K562 (cell line): ENCODE results near the gene INCA1. TPM values are rescaled to one million over a fixed set of nuclear protein-coding genes. Genes with fewer than 3 reads are reported as not detected.

ENCODE experiments used
- COPS2 ChIP-seq: fragments of 450-650 bp; conservative IDR thresholded peaks from 2 replicates; pipeline ENCODE4 v1.6.1; 2016; ENCODE audit warnings: mild to moderate bottlenecking, moderate library complexity
- HIVEP1 ChIP-seq: fragments of 250-450 bp; sonication (Bioruptor Pico); IDR thresholded peaks from 2 replicates; pipeline ENCODE4 v1.4.0; 2020; ENCODE audit warnings: mild to moderate bottlenecking
- MCM7 ChIP-seq, 2 experiments: fragments of 450-650 bp; IDR thresholded peaks; 2 replicates each; pipeline ENCODE4 v1.6.1; 2016 to 2018
- NCOA6 ChIP-seq: fragments of 450-650 bp; IDR thresholded peaks from 2 replicates; pipeline ENCODE4 v1.6.1; 2017; ENCODE audit warnings: mild to moderate bottlenecking
- RBM14 ChIP-seq: fragments of 200-400 bp; formaldehyde crosslinking; IDR thresholded peaks from 2 replicates; pipeline ENCODE4 v1.6.1; 2018; ENCODE audit warnings: low read depth, mild to moderate bottlenecking, low read length, moderate library complexity, borderline replicate concordance; ENCODE audit not compliant: insufficient read depth
- RBM22 ChIP-seq: fragments of 200-400 bp; formaldehyde crosslinking; IDR thresholded peaks from 2 replicates; pipeline ENCODE4 v1.6.1; 2018; ENCODE audit warnings: low read length, low read depth; ENCODE audit not compliant: poor library complexity, severe bottlenecking
- ZBTB1 ChIP-seq: sonication (generic); formaldehyde crosslinking; IDR thresholded peaks from 2 replicates; pipeline ENCODE4 v1.8.1; 2023; ENCODE audit warnings: missing genetic modification reagents, low read depth, mild to moderate bottlenecking, borderline replicate concordance
- ZNF589 ChIP-seq: fragments of 200-800 bp; sonication (Bioruptor generic); IDR thresholded peaks from 2 replicates; pipeline ENCODE4 v1.6.1; 2016; ENCODE audit warnings: low read depth, missing genetic modification characterization, missing compliant biosample characterization
- ZSCAN29 ChIP-seq: fragments of 450-650 bp; IDR thresholded peaks from 2 replicates; pipeline ENCODE4 v1.6.1; 2017
- polyA plus RNA-seq, 8 experiments: library from polyadenylated mRNA; depleted of rRNA in 4 of 8; stranded (reverse) in 5 of 8; unstranded in 3 of 8; fragments of >200 nt; fragmentation: Nextera tagmentation in 2 of 8; fragmentation: Illumina TruSeq in 1 of 8; extraction: Ambion mirVana in 2 of 8; extraction: Trizol in 1 of 8; gene quantifications; 2 replicates each; pipeline versions ENCODE4 v1.2.1 to v1.2.3, GENCODE V29; 2011 to 2014; ENCODE audit warnings: inconsistent platforms in 1 of 8, missing spikeins in 1 of 8
- total RNA-seq, 7 experiments: library from RNA; depleted of rRNA in 6 of 7; stranded (reverse); fragments of >200 nt in 6 of 7; fragmentation: Illumina TruSeq in 2 of 7; extraction: Trizol in 2 of 7; gene quantifications; 2 replicates each; pipeline versions ENCODE4 v1.2.1 to v1.2.3, GENCODE V29; 2011 to 2021; ENCODE audit warnings: low replicate concordance in 1 of 7
- TF ChIP-seq, protein P1 (sequence below): fragments of 250-450 bp; sonication (Bioruptor Pico); IDR thresholded peaks from 2 replicates; pipeline ENCODE4 v1.4.0; 2020; ENCODE audit warnings: mild to moderate bottlenecking, moderate library complexity
- TF ChIP-seq, protein P2 (sequence below): IDR thresholded peaks from 2 replicates; pipeline ENCODE4 v1.6.1; 2011; ENCODE audit not compliant: insufficient read length; ENCODE audit errors: extremely low read depth
- TF ChIP-seq, protein P3 (sequence below): fragments of 450-650 bp; formaldehyde crosslinking; IDR thresholded peaks from 2 replicates; pipeline ENCODE4 v1.4.0; 2020; ENCODE audit warnings: mild to moderate bottlenecking, moderate library complexity
- TF ChIP-seq, protein P4 (sequence below), 2 experiments: fragments of 450-650 bp; IDR thresholded peaks; 2 replicates each; pipeline ENCODE4 v1.6.1; 2016
- TF ChIP-seq, protein P5 (sequence below), 2 experiments: fragments of 450-650 bp in 1 of 2; sonication (generic) in 1 of 2; formaldehyde crosslinking; conservative IDR thresholded peaks; 2 replicates each; pipeline versions ENCODE4 v1.4.0 to v1.8.1; 2020 to 2022; ENCODE audit warnings: mild to moderate bottlenecking in 1 of 2, missing genetic modification reagents in 1 of 2

INCA1 gene
- total and polyA plus RNA-seq, 9 of the 15 experiments (the other 6 are each of a cell fraction or from before 2014, with no cell fraction given) = 0.08 to 0.50 (median 0.13) TPM; not detected in 4

DNA sequence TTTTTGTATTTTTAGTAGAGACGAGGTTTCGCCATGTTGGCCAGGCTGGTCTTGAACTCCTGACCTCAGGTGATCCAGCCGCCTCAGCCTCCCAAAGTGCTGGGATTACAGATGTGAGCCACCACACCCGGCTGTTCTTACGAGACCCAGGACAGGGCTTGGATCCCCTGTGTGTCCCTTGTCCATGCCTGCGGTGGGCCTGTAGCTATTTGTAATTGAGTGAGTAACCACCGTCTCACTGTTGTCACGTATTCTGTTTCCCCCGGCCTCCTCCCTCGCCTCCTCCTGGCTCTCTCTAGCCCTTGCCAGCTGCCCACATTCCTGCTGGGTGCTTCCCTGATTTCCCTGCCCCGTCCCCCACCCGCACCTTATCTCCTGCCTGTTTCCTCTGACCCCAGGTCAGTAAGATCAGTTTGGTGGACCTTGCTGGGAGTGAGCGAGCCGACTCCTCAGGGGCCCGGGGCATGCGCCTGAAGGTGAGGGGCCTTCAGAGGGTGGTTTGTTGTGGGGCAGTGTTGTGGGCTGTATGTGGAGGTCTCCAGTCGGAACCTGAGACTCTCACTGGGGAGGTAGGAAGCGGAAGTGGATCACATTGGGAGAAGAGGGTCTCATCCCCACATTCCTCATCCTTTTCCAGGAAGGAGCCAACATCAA, 6.0 kb upstream of the INCA1 start (continued):
- TF ChIP-seq, protein P1, sequence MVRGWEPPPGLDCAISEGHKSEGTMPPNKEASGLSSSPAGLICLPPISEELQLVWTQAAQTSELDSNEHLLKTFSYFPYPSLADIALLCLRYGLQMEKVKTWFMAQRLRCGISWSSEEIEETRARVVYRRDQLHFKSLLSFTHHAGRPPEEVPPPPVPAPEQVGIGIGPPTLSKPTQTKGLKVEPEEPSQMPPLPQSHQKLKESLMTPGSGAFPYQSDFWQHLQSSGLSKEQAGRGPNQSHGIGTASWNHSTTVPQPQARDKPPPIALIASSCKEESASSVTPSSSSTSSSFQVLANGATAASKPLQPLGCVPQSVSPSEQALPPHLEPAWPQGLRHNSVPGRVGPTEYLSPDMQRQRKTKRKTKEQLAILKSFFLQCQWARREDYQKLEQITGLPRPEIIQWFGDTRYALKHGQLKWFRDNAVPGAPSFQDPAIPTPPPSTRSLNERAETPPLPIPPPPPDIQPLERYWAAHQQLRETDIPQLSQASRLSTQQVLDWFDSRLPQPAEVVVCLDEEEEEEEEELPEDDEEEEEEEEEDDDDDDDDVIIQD (CRISPR knock-in tag) = no peak
- TF ChIP-seq ZBTB1 (CRISPR knock-in tag) = no peak
- TF ChIP-seq, protein P2, sequence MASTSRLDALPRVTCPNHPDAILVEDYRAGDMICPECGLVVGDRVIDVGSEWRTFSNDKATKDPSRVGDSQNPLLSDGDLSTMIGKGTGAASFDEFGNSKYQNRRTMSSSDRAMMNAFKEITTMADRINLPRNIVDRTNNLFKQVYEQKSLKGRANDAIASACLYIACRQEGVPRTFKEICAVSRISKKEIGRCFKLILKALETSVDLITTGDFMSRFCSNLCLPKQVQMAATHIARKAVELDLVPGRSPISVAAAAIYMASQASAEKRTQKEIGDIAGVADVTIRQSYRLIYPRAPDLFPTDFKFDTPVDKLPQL = no peak
- TF ChIP-seq, protein P3, sequence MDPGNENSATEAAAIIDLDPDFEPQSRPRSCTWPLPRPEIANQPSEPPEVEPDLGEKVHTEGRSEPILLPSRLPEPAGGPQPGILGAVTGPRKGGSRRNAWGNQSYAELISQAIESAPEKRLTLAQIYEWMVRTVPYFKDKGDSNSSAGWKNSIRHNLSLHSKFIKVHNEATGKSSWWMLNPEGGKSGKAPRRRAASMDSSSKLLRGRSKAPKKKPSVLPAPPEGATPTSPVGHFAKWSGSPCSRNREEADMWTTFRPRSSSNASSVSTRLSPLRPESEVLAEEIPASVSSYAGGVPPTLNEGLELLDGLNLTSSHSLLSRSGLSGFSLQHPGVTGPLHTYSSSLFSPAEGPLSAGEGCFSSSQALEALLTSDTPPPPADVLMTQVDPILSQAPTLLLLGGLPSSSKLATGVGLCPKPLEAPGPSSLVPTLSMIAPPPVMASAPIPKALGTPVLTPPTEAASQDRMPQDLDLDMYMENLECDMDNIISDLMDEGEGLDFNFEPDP (CRISPR knock-in tag) = no peak
- TF ChIP-seq ZNF589 (CRISPR knock-in tag) = no peak
- TF ChIP-seq, protein P4, sequence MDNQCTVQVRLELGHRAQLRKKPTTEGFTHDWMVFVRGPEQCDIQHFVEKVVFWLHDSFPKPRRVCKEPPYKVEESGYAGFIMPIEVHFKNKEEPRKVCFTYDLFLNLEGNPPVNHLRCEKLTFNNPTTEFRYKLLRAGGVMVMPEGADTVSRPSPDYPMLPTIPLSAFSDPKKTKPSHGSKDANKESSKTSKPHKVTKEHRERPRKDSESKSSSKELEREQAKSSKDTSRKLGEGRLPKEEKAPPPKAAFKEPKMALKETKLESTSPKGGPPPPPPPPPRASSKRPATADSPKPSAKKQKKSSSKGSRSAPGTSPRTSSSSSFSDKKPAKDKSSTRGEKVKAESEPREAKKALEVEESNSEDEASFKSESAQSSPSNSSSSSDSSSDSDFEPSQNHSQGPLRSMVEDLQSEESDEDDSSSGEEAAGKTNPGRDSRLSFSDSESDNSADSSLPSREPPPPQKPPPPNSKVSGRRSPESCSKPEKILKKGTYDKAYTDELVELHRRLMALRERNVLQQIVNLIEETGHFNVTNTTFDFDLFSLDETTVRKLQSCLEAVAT (IDR thresholded peaks at IDR 0.05) = no peak
- no peak for TF ChIP-seq COPS2
- no peak for TF ChIP-seq RBM22
- no peak for TF ChIP-seq NCOA6
- no peak for TF ChIP-seq MCM7 (IDR thresholded peaks at IDR 0.05)
- TF ChIP-seq ZSCAN29 = no peak
- no peak for TF ChIP-seq RBM14
- no peak for TF ChIP-seq HIVEP1 (CRISPR knock-in tag)
- TF ChIP-seq, protein P5, sequence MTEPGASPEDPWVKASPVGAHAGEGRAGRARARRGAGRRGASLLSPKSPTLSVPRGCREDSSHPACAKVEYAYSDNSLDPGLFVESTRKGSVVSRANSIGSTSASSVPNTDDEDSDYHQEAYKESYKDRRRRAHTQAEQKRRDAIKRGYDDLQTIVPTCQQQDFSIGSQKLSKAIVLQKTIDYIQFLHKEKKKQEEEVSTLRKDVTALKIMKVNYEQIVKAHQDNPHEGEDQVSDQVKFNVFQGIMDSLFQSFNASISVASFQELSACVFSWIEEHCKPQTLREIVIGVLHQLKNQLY (CRISPR knock-in tag; conservative IDR thresholded peaks at IDR 0.05) = no peak
